Stomach (tissue), 4 donors: ENCODE measurements around the gene NFATC2.

Source experiments
- CTCF ChIP-seq, 7 experiments: fragments of 450-650 bp in 4 of 7; fragments of 200-600 bp in 3 of 7; sonication (generic) in 3 of 7; IDR thresholded peaks; one replicate each; pipeline ENCODE4 v1.5.1; 2016 to 2019; ENCODE audit warnings: antibody characterized with exemption in 7 of 7, control low read depth in 2 of 7, mild to moderate bottlenecking in 1 of 7
- POLR2A ChIP-seq, 4 donors: fragments of 450-650 bp; IDR thresholded peaks; one replicate each; pipeline ENCODE4 v1.6.1; 2016; ENCODE audit warnings: antibody characterized with exemption in 4 of 4, control low read depth in 2 of 4, mild to moderate bottlenecking in 1 of 4, moderate library complexity in 1 of 4
- POLR2AphosphoS5 ChIP-seq, 3 donors: sonication (generic); formaldehyde crosslinking; IDR thresholded peaks; one replicate each; pipeline ENCODE4 v1.6.1; 2016; ENCODE audit warnings: antibody characterized with exemption in 3 of 3

- no peak for TF ChIP-seq POLR2AphosphoS5 (IDR thresholded peaks at IDR 0.05)
- no peak for TF ChIP-seq CTCF (IDR thresholded peaks at IDR 0.05)
- no peak for TF ChIP-seq POLR2A (IDR thresholded peaks at IDR 0.05)
Measured at GRCh38 chr20:51509208-51509607, 33.3 kb downstream of the NFATC2 start.
